ENCODE results near the gene SEMA4A. TPM values are rescaled to one million over a fixed set of nuclear protein-coding genes. Genes with fewer than 3 reads are reported as not detected.

SEMA4A gene
- total and polyA plus RNA-seq, 4 donors, result 22.7 to 54.9 (median 36.9) TPM

- no peak for DNase-seq
- WGBS, 2 donors, result 21 to 32% methylated on average over 2 of the region's 2 CpGs
- H3K9ac ChIP-seq (ENCODE audit: insufficient read depth in 1 of 2, low read length in 2 of 2), result no peak overlapping the region
- H3K27me3 ChIP-seq (ENCODE audit: control insufficient read depth in 3 of 3, insufficient read depth in 3 of 3, low read length in 2 of 3), result no peaks in the 10 kb centered on the region
- ATAC-seq (ENCODE audit: insufficient read depth, low FRiP score), result no peak
- TF ChIP-seq CTCF (IDR thresholded peaks at IDR 0.05; ENCODE audit: control extremely low read depth, extremely low read depth), result no peak
- peaks cover 0 to 12% (median 4%) of the 10 kb centered on the region in 5 donors for H3K4me1 ChIP-seq (ENCODE audit: control insufficient read depth in 5 of 5, insufficient read depth in 5 of 5, low read length in 5 of 5)
- peak overlapping the region in 1 of 2 donors; percentile 71 for H3K27ac ChIP-seq (ENCODE audit: low read depth in 1 of 2, low read length in 1 of 2)
- no peaks in the 10 kb centered on the region for H3K9me3 ChIP-seq (ENCODE audit: control insufficient read depth in 4 of 4, insufficient read depth in 3 of 4, low read length in 3 of 4)
- peaks cover 4 to 32% (median 17%) of the 10 kb centered on the region in 4 donors for H3K36me3 ChIP-seq (ENCODE audit: control insufficient read depth in 4 of 4, insufficient read depth in 4 of 4, low read length in 4 of 4)
- H3K4me3 ChIP-seq, result no peak overlapping the region
These were observed 64.5 kb downstream of the SEMA4A start for GRCh38 chr1:156217871-156218270.

- Histone ChIP-seq H3K4me1 (ENCODE audit: control insufficient read depth in 5 of 5, insufficient read depth in 5 of 5, low read length in 5 of 5) (peaks cover 0 to 4% (median 0%) of the 10 kb centered on the region in 5 donors), H3K27me3 (ENCODE audit: control insufficient read depth in 3 of 3, insufficient read depth in 3 of 3, low read length in 2 of 3) (no peaks in the 10 kb centered on the region), H3K4me3 (no peak overlapping the region), H3K9me3 (ENCODE audit: control insufficient read depth in 4 of 4, insufficient read depth in 3 of 4, low read length in 3 of 4) (no peaks in the 10 kb centered on the region), H3K36me3 (ENCODE audit: control insufficient read depth in 4 of 4, insufficient read depth in 4 of 4, low read length in 4 of 4) (peaks cover 5 to 31% (median 24%) of the 10 kb centered on the region in 4 donors), H3K27ac (ENCODE audit: low read depth in 1 of 2, low read length in 1 of 2) (no peak overlapping the region), H3K9ac (ENCODE audit: insufficient read depth in 1 of 2, low read length in 2 of 2) (no peak overlapping the region)
- 96 to 100% methylated on average over 9 of the region's 9 CpGs for WGBS, 2 donors
- TF ChIP-seq CTCF (IDR thresholded peaks at IDR 0.05; ENCODE audit: control extremely low read depth, extremely low read depth), result no peak
- DNase-seq, result no peak
- no peak for ATAC-seq (ENCODE audit: insufficient read depth, low FRiP score)
These were observed 66.8 kb downstream of the SEMA4A start for GRCh38 chr1:156220226-156220625.

- no peak for ATAC-seq (ENCODE audit: insufficient read depth, low FRiP score)
- Histone ChIP-seq H3K27me3 (ENCODE audit: control insufficient read depth in 3 of 3, insufficient read depth in 3 of 3, low read length in 2 of 3) (no peaks in the 10 kb centered on the region), H3K9me3 (ENCODE audit: control insufficient read depth in 4 of 4, insufficient read depth in 3 of 4, low read length in 3 of 4) (no peaks in the 10 kb centered on the region), H3K27ac (ENCODE audit: low read depth in 1 of 2, low read length in 1 of 2) (no peak overlapping the region), H3K9ac (ENCODE audit: insufficient read depth in 1 of 2, low read length in 2 of 2) (no peak overlapping the region), H3K4me3 (no peak overlapping the region), H3K4me1 (ENCODE audit: control insufficient read depth in 5 of 5, insufficient read depth in 5 of 5, low read length in 5 of 5) (peaks cover 0 to 4% (median 0%) of the 10 kb centered on the region in 5 donors), H3K36me3 (ENCODE audit: control insufficient read depth in 4 of 4, insufficient read depth in 4 of 4, low read length in 4 of 4) (peaks cover 10 to 39% (median 30%) of the 10 kb centered on the region in 4 donors)
- no peak for DNase-seq
- no peak for TF ChIP-seq CTCF (IDR thresholded peaks at IDR 0.05; ENCODE audit: control extremely low read depth, extremely low read depth)
- WGBS, 2 donors, result 94 to 98% methylated on average over 13 of the region's 13 CpGs
These were observed 68.8 kb downstream of the SEMA4A start for GRCh38 chr1:156221986-156222692.

Measured in lung (tissue), 12 donors.